PC-3 (cell line): ENCODE measurements around the gene PCSK5.

Experiments used
- EZH2 ChIP-seq: fragments of 300-600 bp; sonication (generic); IDR thresholded peaks from one replicate; pipeline ENCODE4 v1.6.1; 2017; ENCODE audit warnings: antibody characterized with exemption, mild to moderate bottlenecking, low read length; ENCODE audit not compliant: unreplicated experiment
- EZH2phosphoT487 ChIP-seq: fragments of 300-600 bp; sonication (generic); IDR thresholded peaks from 2 replicates; pipeline ENCODE4 v1.6.1; 2018; ENCODE audit warnings: mild to moderate bottlenecking, antibody characterized with exemption, low read length, borderline replicate concordance
- TF ChIP-seq, protein P1 (sequence below): fragments of 300-600 bp; sonication (generic); conservative IDR thresholded peaks from 2 replicates; pipeline ENCODE4 v1.5.1; 2017; ENCODE audit warnings: antibody characterized with exemption, low read depth, mild to moderate bottlenecking, low read length

DNA sequence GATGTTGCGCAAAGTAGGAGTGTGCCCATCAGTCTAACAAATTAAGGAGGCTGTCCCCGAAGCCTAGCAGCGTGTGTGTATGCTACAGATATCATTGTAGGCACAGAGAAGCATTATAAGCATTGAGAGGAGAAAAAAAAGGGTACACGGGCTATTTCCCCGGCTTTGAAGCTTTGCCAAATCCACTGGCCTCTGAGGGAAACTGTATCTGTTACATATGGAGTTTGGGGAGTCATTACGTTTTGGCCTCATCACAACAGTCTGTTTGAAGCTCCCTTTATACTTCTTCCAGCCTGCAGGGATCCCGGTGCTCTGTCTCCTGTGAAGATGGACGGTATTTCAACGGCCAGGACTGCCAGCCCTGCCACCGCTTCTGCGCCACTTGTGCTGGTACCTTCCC, 297.8 kb downstream of the PCSK5 start:
- TF ChIP-seq EZH2 (no peak), EZH2phosphoT487 (no peak)
- TF ChIP-seq, protein P1, sequence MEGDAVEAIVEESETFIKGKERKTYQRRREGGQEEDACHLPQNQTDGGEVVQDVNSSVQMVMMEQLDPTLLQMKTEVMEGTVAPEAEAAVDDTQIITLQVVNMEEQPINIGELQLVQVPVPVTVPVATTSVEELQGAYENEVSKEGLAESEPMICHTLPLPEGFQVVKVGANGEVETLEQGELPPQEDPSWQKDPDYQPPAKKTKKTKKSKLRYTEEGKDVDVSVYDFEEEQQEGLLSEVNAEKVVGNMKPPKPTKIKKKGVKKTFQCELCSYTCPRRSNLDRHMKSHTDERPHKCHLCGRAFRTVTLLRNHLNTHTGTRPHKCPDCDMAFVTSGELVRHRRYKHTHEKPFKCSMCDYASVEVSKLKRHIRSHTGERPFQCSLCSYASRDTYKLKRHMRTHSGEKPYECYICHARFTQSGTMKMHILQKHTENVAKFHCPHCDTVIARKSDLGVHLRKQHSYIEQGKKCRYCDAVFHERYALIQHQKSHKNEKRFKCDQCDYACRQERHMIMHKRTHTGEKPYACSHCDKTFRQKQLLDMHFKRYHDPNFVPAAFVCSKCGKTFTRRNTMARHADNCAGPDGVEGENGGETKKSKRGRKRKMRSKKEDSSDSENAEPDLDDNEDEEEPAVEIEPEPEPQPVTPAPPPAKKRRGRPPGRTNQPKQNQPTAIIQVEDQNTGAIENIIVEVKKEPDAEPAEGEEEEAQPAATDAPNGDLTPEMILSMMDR = no peak
